Islet precursor cell (in vitro differentiated cells): Measurements from ENCODE around the gene TNIP2.
A peak's percentile ranks its signal among the peaks of the same experiment; 100 is the strongest.

ENCODE experiments used
- DNase-seq: peaks from one replicate; pipeline ENCODE4 v3.0.0-alpha.2; 2018

TNIP2 gene

DNA sequence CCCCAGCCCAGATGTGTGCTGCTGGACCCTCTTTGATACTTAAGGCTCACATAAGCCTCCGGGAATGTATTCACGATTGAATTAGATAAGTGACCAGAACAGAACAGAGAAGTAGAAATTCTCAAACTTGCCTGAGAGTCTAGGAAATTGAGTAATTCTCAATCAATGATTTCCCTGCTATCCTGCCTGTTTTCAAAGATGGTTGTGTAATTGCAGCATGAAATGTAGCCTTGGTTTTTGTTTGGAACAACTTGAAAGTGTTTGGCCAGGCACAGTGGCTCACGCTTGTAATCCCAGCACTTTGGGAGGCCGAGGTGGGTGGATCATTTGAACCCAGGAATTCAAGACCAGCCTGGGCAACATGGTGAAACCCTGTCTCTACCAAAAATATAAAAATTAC lies 41.2 kb downstream of the TNIP2 start:
- no peak for DNase-seq

DNA sequence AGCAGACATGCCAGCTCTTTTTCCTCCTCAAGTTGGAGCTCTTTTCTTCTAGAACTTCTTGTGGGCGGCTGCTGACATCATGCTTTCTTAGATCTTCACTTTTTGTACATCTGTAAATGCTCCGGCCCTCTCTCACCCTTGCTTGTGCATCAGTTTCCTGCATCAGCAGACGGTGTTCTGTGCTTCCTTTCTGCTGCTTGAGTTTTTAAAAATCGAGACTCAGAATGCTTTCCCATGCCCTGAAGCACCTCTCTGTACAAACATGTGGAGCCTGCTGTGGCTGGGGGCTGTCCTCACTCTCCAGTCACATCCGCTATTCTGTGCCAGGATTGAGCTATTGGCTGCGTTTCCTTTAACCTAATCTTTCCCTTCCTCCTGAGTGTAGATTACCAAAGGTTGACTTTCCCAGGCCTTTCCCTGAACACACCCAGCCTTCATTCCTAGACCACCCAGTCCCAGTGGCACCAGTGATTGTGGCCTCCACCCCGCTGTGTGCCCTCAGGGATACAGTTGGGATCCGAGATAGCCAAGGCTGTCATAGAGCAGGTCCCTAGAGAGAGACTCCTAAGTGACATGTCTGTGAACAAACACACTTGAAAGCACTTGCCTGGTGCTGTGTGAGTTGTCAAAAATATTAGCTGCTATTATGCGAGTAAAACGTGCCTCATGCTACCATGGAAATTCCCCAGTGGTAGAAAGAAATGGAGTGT lies 41.9 kb downstream of the TNIP2 start:
- DNase-seq: no peak

DNA sequence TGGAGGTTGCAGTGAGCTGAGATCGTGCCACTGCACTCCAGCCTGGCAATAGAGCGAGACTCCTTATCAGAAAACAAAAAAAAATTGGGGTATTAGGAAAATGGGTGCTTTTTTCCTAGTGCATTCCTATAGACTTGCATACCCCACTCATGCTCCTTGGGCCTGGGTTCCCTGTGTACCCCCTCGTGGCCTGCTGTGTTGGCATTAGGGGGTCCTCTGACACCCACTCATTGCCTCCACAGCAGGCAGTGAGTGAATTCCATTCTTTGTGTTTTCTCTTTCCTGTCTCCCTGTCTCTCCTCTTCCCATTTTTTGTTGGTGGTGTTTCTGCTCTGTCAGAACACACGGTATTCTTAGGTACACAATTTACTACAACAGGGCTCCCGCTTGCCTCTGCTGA lies 42.8 kb downstream of the TNIP2 start:
- DNase-seq: no peak

DNA sequence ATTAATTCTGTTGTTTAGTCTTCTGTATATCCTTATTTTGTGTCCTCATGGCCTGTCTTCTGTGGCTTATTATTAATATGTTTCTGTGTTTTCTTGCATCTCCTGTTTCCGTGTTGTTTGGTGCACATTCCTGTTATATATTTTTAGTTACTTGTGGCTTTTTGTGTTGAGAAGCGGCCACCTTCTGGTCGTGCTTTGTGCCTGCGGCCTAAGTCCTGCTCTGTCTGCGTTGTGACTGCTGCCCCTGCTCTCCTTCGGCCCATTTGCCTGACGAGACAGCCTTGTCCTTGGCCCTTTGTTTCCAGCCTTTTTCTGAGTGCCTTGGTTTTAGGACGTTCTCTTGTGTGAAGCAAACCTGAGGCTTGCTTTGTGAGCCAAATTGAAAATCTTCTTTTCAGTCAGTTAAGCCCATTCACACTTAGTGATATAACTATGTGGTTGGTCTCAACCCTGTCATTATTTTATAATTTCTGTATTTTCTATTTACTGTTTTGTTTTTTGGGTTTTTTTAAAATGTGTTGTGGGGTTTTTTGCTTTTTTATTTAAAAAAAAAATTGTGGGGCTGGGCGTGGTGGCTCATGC lies 43.8 kb downstream of the TNIP2 start:
- peak; percentile 70 for DNase-seq

DNA sequence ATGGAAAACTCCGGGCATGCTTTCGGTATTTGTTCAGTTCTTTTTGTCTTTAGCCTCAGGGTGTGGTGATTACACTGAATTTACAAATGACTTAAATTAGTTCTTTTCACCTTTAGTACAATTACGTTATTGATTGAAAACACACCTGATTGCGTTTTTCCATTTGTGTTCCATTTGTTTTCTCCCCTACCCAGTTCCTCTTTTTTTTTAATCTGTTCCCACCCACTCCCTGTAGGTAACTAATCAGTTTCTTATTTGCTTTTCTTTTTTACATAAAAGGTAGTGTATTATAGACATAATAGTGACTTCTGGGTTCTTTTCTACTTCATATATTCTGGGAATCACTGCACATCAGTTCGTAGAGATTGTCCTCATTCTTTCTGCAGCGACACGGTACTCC lies 53.4 kb downstream of the TNIP2 start:
- no peak for DNase-seq

DNA sequence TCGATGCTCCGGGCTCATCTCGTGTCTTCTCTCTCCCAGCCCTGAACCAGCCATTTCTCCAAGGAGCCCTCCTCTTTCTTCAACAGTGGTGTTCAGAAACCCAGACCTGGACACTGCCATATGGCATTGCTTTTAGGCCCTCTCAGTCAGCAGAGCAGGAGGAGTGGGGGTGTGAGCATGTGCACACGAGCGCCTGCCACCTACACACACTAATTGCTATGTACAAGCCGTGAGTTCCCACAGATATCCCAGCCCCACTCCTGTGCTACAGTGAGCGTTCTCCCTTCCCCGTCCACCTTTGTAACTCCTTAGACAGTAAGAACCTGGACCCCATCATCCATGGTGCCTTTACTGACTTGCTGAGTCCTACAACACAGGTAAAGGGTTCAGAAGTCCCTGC lies 53.8 kb downstream of the TNIP2 start:
- DNase-seq: no peak

DNA sequence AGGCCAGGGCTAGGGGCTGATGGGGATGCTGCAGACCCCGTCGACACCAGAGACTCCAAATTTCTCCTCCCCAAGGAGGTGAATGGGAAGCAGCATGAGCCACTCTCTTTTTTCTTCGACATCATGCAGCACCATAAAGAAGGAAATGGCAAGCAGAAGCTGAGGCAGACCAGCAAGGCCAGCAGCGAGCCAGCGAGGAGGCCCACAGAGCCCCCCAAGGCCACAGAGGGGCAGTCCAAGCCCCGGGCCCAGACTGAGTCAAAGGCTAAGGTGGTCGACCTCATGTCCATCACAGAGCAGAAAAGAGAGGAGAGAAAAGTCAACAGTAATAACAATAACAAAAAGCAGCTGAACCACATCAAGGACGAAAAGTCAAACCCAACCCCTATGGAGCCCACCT lies 56.1 kb downstream of the TNIP2 start:
- DNase-seq: no peak

DNA sequence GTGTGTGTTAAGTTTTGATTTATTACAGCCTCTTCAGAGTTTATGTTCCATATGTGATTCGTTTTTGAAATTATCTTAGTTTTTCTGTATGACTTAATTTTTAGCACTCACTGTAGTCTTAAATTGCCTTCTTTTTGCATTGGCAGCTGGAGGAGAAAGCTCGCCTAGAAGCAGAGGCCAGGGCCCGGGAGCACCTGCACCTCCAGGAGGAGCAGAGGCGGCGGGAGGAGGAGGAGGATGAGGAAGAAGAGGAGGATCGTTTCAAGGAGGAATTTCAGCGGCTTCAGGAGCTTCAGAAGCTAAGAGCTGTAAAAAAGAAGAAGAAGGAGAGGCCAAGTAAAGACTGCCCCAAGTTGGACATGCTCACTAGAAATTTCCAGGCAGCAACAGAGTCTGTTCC lies 56.6 kb downstream of the TNIP2 start:
- no peak for DNase-seq

DNA sequence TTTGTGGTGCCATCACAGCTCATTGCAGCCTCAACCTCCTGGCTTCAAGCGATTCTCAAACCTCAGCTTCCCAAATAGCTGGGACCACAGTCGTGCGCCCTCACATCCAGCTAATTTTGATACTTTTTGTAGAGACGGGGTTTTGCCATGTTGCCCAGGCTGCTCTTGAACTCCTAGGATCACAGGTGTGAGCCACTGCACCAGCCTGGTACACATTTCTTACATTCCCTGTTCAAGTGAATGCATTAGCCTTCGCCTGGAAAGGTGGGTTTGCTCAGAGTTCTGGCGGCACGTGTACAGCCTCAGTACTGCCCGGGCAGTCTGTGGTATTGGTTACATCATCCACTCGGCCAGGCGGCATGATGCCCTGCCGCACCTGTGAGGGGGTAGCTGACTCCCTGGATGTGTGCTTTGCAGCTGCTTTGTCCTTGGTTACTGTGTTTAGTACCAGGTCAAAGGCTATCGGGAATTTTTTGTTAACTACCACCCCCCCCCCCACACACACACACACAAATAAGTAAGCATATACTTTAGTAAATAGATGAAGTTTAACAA lies 57.1 kb downstream of the TNIP2 start:
- no peak for DNase-seq

DNA sequence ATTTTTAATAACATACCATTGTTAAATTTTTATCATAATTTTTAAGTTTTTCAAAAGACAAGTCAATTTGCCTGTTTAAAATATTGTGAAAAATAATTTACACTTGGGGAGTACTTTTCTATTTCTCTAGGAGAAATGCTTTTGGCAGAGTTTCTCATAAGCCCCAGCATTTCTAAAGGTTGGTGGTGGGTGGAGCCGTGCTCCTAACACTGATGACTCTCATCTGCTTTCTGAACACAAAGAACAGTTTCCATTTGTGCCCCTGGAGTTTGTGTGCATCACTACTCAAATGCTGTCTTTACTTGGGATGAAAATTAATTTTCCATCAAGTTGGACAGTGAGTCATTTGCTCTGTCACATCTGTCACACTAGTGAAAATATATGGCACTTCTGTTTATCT lies 57.6 kb downstream of the TNIP2 start:
- no peak for DNase-seq

DNA sequence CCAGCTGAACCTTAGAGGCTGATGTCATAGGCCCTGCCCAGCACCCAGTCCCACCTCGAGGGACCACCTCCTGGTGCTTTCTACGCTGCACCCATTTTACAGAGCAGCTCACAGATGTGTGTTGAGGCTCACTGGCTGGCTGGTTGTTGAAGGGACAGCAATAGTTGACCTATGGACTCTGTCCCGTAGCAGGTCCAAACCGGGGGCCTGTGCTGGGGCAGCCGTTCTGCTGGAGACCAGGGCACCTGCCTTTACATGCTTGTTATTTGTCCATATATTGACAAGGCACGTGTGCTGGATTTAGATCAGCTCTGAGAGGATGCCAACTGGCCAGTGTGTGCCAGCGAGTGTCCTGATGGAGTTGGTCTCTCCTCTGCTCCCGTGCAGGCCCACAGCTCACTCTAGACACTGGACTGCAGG lies 58.1 kb downstream of the TNIP2 start:
- no peak for DNase-seq

DNA sequence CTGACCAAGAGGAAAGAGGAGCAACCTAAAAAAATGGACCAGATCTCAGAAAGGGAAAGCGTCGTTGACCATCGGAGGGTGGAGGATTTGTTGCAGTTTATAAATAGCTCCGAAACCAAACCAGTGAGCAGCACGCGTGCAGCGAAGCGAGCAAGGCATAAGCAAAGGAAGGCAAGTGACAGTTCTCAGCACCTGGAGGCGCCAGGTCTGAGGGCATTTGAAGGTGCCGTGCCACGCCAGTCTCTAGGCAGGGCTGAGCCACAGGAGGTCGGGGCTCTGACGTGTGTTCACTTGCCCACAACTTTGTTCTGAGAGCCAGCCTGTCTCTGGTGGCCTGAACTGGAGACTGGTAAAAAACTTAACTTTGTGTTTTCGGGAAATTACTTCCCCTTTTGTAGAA lies 59.7 kb downstream of the TNIP2 start:
- no peak for DNase-seq

DNA sequence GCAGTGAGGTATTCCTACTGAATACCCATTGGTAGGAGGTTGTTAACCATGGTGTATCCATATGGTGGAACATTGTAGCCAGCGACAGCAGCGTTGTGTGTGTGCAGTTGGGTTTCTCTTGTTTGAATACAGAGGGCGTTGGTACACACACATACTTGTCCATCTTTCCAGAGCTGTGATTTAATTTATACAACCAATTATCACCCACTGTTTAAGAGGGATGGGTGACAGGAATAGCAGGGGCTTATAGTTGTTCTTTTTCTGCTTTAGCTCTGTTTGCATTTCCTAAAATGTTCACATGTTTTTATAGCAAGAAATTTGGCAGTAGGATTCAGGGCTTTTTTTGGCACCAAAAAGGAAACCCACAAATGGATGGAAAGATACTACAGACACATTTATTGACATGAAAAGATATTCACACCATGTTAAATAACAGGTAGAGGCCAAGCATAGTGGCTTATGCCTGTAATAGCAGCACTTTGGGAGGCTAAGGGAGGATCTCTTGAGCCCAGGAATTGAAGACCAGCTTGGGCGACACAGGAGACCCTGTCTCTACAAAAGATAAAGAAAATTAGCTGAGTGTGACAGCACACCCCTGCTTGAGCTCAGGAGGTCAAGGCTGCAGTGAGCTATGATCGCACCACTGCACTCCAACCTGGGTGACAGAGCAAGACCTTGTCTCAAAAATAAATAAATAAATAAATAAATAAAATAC lies 60.6 kb downstream of the TNIP2 start:
- DNase-seq: no peak

DNA sequence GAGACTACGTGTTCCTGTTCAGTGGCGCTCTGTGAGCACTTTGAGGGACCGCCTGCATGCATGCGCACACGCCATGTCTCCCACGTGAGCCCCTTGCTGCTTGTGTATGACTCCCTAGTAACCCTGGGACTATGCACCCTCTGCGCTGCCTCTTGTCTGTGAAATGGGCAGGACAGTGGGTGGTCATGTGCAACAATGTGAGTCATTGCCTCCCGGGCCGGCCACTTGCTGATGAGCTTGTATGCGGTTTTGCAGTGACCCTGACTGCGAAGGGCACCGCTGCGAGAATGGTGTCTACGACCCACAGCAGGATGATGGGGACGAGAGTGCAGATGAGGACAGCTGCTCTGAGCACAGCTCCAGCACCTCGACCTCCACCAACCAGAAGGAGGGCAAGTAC lies 61.4 kb downstream of the TNIP2 start:
- no peak for DNase-seq

DNA sequence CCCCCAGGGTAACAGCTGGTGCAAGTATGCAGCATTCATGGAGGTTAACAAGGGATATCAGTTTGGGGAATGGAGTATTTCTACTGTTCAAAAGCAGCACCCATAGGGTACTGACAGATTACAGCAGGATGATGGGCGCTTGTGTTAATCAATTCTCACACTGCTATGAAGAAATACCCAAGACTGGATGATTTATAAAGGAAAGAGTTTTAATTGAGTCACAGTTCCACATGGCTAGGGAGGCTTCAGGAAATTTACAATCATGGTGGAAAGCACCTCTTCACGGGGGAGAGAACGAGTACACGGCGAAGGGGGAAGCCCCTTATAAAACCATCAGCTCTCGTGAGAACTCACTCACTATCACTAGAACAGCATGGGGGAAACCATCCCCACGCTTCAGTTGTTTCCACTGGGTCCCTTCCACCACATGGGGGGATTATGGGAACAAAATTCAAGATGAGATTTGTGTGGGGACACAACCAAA lies 64.1 kb downstream of the TNIP2 start:
- no peak for DNase-seq
